ENCODE results near the gene CCNY.
A peak's percentile ranks its signal among the peaks of the same experiment; 100 is the strongest.

Gene CCNY

DNA sequence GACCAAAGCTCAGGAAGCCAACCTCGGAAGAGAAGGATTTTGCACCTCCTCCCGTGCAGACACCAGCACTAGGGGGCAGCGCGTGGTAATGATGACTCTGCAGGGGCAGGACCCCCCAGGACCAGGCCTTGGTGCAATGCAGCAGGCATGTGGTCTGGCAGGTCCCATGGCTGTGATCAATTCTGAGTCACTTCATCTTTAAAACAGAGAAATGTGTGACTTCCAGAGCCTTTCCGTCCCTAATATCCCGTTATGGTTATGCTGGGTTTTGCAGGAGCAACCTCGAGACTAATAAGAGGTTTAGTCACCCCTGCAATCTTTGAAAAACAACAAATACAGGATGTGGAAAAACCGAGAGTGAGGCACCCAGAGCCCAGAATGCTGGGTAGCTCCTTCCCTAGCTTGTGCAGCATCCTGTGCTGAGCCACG is 238.6 kb downstream of the CCNY start:
- TF ChIP-seq, protein P1, sequence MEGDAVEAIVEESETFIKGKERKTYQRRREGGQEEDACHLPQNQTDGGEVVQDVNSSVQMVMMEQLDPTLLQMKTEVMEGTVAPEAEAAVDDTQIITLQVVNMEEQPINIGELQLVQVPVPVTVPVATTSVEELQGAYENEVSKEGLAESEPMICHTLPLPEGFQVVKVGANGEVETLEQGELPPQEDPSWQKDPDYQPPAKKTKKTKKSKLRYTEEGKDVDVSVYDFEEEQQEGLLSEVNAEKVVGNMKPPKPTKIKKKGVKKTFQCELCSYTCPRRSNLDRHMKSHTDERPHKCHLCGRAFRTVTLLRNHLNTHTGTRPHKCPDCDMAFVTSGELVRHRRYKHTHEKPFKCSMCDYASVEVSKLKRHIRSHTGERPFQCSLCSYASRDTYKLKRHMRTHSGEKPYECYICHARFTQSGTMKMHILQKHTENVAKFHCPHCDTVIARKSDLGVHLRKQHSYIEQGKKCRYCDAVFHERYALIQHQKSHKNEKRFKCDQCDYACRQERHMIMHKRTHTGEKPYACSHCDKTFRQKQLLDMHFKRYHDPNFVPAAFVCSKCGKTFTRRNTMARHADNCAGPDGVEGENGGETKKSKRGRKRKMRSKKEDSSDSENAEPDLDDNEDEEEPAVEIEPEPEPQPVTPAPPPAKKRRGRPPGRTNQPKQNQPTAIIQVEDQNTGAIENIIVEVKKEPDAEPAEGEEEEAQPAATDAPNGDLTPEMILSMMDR (conservative IDR thresholded peaks at IDR 0.05) = 0 out of 2 replicates have a peak, but pooled peaks have one; percentile 18
- H3K27ac ChIP-seq = no peak overlapping the region

DNA sequence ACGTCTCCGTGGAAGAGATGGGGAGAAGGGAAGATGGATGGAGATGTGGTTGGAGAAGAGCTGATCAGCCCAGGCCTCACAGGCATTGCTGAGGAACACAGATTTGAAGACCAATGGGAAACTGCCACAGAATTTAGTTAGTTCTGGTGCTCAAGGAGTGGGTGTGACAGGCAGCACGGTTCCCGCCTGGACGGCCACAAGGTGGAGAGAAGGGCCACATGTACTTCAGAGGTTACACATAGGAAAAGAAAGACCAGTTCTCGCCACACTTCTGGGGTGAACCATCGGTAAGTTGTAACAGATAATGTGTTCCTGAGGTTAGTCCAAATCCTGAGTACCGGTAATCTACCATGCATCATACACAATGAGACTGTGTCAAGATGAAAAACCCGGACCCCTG is 239.3 kb downstream of the CCNY start:
- no peak overlapping the region for H3K27ac ChIP-seq
- TF ChIP-seq, protein P1 (conservative IDR thresholded peaks at IDR 0.05) = no peak

DNA sequence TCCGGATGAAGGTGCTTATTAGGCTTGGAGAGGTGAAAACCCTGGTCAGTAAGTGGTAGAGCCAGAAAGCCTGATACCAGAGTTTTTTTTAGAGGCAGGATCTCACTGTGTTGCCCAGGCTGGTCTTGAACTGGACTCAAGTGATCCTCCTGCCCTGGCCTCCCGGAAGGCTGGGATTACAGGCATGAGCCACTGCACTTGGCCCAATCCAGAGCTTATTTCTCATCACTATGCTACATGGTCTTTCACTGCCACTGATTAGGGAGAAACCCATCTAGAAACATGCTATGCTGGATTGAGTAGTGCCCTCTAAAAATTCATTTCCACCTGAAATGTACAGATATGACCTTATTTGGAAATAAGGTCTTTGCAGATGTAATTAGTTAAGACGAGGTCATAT is 240.4 kb downstream of the CCNY start:
- H3K27ac ChIP-seq = no peak overlapping the region
- TF ChIP-seq, protein P1 (conservative IDR thresholded peaks at IDR 0.05) = no peak

DNA sequence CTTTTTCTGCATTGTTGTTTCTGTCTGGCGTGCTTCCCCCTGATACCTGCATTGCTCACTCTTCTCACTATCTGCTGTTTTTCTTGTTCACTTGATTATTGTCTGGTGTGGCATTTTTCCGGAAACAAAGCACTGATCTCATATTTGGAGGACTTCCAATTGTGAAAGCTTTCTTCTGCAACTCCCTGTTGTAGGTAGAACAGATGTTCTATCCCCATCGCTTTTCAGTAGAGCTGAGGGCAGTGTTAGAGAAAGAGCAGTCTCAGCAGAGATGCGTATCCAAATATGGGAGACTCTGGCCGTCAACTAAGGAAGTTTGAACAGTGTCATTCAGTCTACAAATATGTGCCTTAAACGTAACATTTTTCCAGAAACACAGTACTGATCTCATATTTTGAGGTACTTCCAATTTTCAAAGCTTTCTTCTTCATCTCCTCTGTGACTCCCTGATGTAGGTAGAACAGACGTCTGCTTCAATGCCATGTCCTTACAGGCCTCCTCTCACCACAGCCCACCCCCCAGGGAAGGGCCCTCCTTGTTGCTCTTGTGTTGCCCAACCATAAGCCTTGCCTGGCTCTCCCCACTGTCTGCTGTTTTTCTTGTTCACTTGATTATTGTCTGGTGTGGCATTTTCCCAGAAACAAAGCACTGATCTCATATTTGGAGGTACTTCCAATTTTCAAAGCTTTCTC is 241.8 kb downstream of the CCNY start:
- H3K27ac ChIP-seq = no peak overlapping the region
- TF ChIP-seq, protein P1 (conservative IDR thresholded peaks at IDR 0.05) = no peak

DNA sequence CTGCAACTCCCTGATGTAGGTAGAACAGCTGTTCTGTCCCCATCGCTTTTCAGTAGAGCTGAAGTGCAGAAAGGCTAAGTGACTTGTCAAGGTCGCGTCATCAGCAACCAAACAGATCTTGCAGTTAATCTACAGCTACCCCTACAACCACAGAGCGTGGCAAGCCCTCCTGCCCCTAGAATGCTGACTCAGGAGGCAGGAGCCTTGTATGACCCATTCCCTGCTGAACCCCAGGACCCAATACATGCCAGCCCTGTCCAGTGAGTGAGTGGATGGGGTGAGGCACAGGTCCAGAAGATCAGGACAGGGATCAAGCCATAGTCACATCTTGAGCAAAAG is 242.3 kb downstream of the CCNY start:
- H3K27ac ChIP-seq = no peak overlapping the region
- TF ChIP-seq, protein P1 (conservative IDR thresholded peaks at IDR 0.05) = no peak

DNA sequence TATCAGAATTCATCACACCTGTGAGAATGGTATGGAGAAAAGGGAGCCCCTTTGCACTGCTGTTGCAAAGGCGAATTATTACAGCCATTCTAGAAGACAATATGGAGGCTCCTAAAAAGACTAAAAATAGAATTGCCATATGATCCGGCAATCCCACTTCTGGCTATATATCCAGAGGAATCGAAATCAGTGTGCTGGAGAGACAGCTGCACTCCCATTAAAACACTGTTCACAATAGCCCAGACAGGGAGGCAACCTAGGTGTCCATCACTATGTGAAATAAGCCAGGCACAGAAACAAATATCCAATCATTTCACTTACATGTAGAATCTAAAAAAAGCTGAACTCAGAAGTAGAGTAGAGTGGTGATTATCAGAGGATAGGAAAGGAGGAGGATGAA is 242.8 kb downstream of the CCNY start:
- no peak overlapping the region for H3K27ac ChIP-seq
- TF ChIP-seq, protein P1 (conservative IDR thresholded peaks at IDR 0.05) = no peak

DNA sequence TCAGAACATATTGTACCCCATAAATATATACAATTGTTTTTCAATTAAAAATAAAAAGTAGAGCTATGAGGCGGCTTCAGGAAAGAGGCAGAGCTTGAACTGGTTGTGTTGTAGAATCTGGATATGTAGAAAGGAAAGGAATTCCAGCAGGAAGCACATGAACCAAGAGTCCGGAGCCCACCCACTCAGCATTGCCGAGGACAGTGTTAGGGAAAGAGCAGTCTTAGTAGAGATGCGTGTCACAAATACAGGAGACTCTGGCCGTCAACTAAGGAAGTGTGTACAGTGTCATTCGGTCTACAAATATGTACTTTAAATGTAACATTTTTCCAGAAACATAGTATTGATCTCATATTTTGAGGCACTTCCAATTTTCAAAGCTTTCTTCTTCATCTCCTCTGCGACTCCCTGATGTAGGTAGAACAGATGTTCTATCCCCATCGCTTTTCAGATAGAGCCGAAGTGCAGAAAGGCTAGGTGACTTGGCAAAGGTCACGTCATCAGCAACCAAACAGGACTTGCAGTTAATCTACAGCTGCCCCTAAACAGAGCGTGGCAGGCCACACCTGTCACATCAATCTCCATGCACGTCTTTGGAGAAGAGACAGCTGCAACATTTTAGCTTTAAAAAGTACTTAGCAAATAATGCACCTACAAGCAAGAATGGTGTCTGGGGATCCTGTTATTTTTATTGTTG is 243.6 kb downstream of the CCNY start:
- no peak overlapping the region for H3K27ac ChIP-seq
- TF ChIP-seq, protein P1 (conservative IDR thresholded peaks at IDR 0.05) = no peak
